ENCODE measurements around the gene APBA1. TPM values are rescaled to one million over a fixed set of nuclear protein-coding genes. Genes with fewer than 3 reads are reported as not detected.

APBA1 gene
- polyA plus RNA-seq, 1 experiment: 6.7 TPM

- CTCF ChIA-PET: no interaction called here
- POLR2A ChIA-PET: no interaction called here
- Histone ChIP-seq H3K4me3 (ENCODE audit: low read depth, low read length) (no peak overlapping the region), H3K27ac (ENCODE audit: low read depth, low read length) (no peak overlapping the region), H3K9me3 (ENCODE audit: control insufficient read depth, insufficient read depth, low read length) (no peaks in the 10 kb centered on the region), H3K27me3 (ENCODE audit: control insufficient read depth, insufficient read depth, low read length) (no peaks in the 10 kb centered on the region)
- DNase-seq (ENCODE audit: low read depth, low spot score): no peak
- TF ChIP-seq CTCF (IDR thresholded peaks at IDR 0.05; ENCODE audit: low read depth, low read length): no peak
Measured at GRCh38 chr9:69678843-69679538, 6.8 kb upstream of the APBA1 start.

- ChIA-PET CTCF (no interaction called here), POLR2A (no interaction called here)
- Histone ChIP-seq H3K9me3 (ENCODE audit: control insufficient read depth, insufficient read depth, low read length) (no peaks in the 10 kb centered on the region), H3K27ac (ENCODE audit: low read depth, low read length) (no peak overlapping the region), H3K4me3 (ENCODE audit: low read depth, low read length) (no peak overlapping the region), H3K27me3 (ENCODE audit: control insufficient read depth, insufficient read depth, low read length) (no peaks in the 10 kb centered on the region)
- TF ChIP-seq CTCF (IDR thresholded peaks at IDR 0.05; ENCODE audit: low read depth, low read length): no peak
- DNase-seq (ENCODE audit: low read depth, low spot score): no peak
Measured at GRCh38 chr9:69677931-69678330, 5.8 kb upstream of the APBA1 start.

GRCh38 chr9:69675563-69675962 lies 3.4 kb upstream of the APBA1 start:
- no peak for DNase-seq (ENCODE audit: low read depth, low spot score)
- Histone ChIP-seq H3K9me3 (ENCODE audit: control insufficient read depth, insufficient read depth, low read length) (no peaks in the 10 kb centered on the region; the same call in 1 of the 2 replicates), H3K4me3 (ENCODE audit: low read depth, low read length) (no peak overlapping the region), H3K27ac (ENCODE audit: low read depth, low read length) (peak overlapping the region; percentile 32), H3K27me3 (ENCODE audit: control insufficient read depth, insufficient read depth, low read length) (no peaks in the 10 kb centered on the region)
- ChIA-PET POLR2A (no interaction called here), CTCF (no interaction called here)
- no peak for TF ChIP-seq CTCF (IDR thresholded peaks at IDR 0.05; ENCODE audit: low read depth, low read length)

GRCh38 chr9:69674716-69675438 lies 2.7 kb upstream of the APBA1 start:
- no peak for TF ChIP-seq CTCF (IDR thresholded peaks at IDR 0.05; ENCODE audit: low read depth, low read length)
- ChIA-PET CTCF (interaction anchor here (1.0 kb wide), 1 partner anchor 203 kb away, joined by 3 read pairs; no protein-coding TSS in a partner anchor), POLR2A (no interaction called here)
- H3K9me3 ChIP-seq (ENCODE audit: control insufficient read depth, insufficient read depth, low read length): no peaks in the 10 kb centered on the region; the same call in 1 of the 2 replicates
- DNase-seq (ENCODE audit: low read depth, low spot score): peak; percentile 68
- no peak overlapping the region; the same call in 1 of the 2 replicates for H3K4me3 ChIP-seq (ENCODE audit: low read depth, low read length)
- H3K27me3 ChIP-seq (ENCODE audit: control insufficient read depth, insufficient read depth, low read length): no peaks in the 10 kb centered on the region
- peak overlapping the region; percentile 32 for H3K27ac ChIP-seq (ENCODE audit: low read depth, low read length)

GRCh38 chr9:69674112-69674685 lies 2.0 kb upstream of the APBA1 start:
- Histone ChIP-seq H3K27ac (ENCODE audit: low read depth, low read length) (no peak overlapping the region), H3K9me3 (ENCODE audit: control insufficient read depth, insufficient read depth, low read length) (no peaks in the 10 kb centered on the region; the same call in 1 of the 2 replicates), H3K4me3 (ENCODE audit: low read depth, low read length) (no peak overlapping the region; the same call in 1 of the 2 replicates), H3K27me3 (ENCODE audit: control insufficient read depth, insufficient read depth, low read length) (no peaks in the 10 kb centered on the region)
- CTCF ChIA-PET: interaction anchor here (0.8 to 2.7 kb wide), 16 partner anchors 11 to 557 kb away, joined by 3 to 26 read pairs (median 5); no protein-coding TSS in a partner anchor
- DNase-seq (ENCODE audit: low read depth, low spot score): no peak
- TF ChIP-seq CTCF (IDR thresholded peaks at IDR 0.05; ENCODE audit: low read depth, low read length): 0 out of 2 replicates have a peak, but pooled peaks have one; percentile 13
- POLR2A ChIA-PET: no interaction called here

All from AG04450 (cell line).